Smooth muscle cell (in vitro differentiated cells): Measurements from ENCODE around the gene BCOR. TPM values are rescaled to one million over a fixed set of nuclear protein-coding genes. Genes with fewer than 3 reads are reported as not detected.

ENCODE experiments used
- DNase-seq: peaks from one replicate; lab custom pipeline; 2025; ENCODE audit not compliant: unreplicated experiment; lab: John Stamatoyannopoulos, UW
- H2AFZ ChIP-seq: fragments of 200-600 bp; sonication (generic); 2 replicates; pipeline ENCODE4 v1.6.0; 2016; ENCODE audit warnings: antibody characterized with exemption, low read depth, mild to moderate bottlenecking
- H3F3A ChIP-seq: fragments of 200-600 bp; sonication (generic); 2 replicates; pipeline ENCODE4 v1.6.0; 2017; ENCODE audit warnings: antibody characterized with exemption, low read depth
- H3K27ac ChIP-seq: fragments of 200-600 bp; sonication (generic); 2 replicates; pipeline ENCODE4 v1.5.1; 2016; ENCODE audit warnings: low read depth, mild to moderate bottlenecking
- H3K27me3 ChIP-seq: fragments of 200-600 bp; sonication (generic); 2 replicates; pipeline ENCODE4 v1.6.1; 2016; ENCODE audit warnings: low read depth, mild to moderate bottlenecking
- H3K36me3 ChIP-seq: fragments of 200-600 bp; sonication (generic); 2 replicates; pipeline ENCODE4 v1.5.1; 2016; ENCODE audit warnings: low read depth
- H3K4me1 ChIP-seq: fragments of 200-600 bp; sonication (generic); 2 replicates; pipeline ENCODE4 v1.5.1; 2016; ENCODE audit warnings: low read depth
- H3K4me2 ChIP-seq: fragments of 200-600 bp; sonication (generic); 2 replicates; pipeline ENCODE4 v1.6.0; 2016; ENCODE audit warnings: mild to moderate bottlenecking
- H3K4me3 ChIP-seq: fragments of 200-600 bp; sonication (generic); 2 replicates; pipeline ENCODE4 v1.5.1; 2016; ENCODE audit warnings: mild to moderate bottlenecking
- H3K79me2 ChIP-seq: fragments of 200-600 bp; sonication (generic); 2 replicates; pipeline ENCODE4 v1.6.0; 2016; ENCODE audit warnings: low read depth, mild to moderate bottlenecking
- H3K9ac ChIP-seq: fragments of 200-600 bp; sonication (generic); 2 replicates; pipeline ENCODE4 v1.6.0; 2016; ENCODE audit warnings: low read depth
- H3K9me3 ChIP-seq: fragments of 200-600 bp; sonication (generic); replicated peaks from 2 replicates; pipeline ENCODE4 v1.5.1; 2016; ENCODE audit warnings: low read depth
- H4K20me1 ChIP-seq: fragments of 200-600 bp; sonication (generic); 2 replicates; pipeline ENCODE4 v1.6.0; 2016; ENCODE audit warnings: low read depth
- WGBS: methylation state at CpG from one replicate; pipeline ENCODE4 v1.1.7; 2016; ENCODE audit warnings: low lambda C conversion rate; 5-methylcytosine and 5-hydroxymethylcytosine counted together
- polyA plus RNA-seq: library from polyadenylated mRNA; unstranded; fragments of >200 nt; fragmentation: Nextera tagmentation; extraction: Ambion mirVana; gene quantifications from 2 replicates; pipeline ENCODE4 v1.2.1, GENCODE V29; 2016
- total RNA-seq: library from RNA; depleted of rRNA; stranded (reverse); fragments of >200 nt; gene quantifications from 2 replicates; pipeline ENCODE4 v1.2.3, GENCODE V29; 2014
- TF ChIP-seq, protein P1 (sequence below): fragments of 200-600 bp; sonication (generic); IDR thresholded peaks from 2 replicates; pipeline ENCODE4 v1.5.1; 2017; ENCODE audit warnings: borderline replicate concordance, mild to moderate bottlenecking, antibody characterized with exemption; ENCODE audit not compliant: insufficient read depth, poor library complexity, severe bottlenecking

Gene BCOR
- total and polyA plus RNA-seq, 2 experiments from 2014 or later: 19.5 to 28.0 TPM

DNA sequence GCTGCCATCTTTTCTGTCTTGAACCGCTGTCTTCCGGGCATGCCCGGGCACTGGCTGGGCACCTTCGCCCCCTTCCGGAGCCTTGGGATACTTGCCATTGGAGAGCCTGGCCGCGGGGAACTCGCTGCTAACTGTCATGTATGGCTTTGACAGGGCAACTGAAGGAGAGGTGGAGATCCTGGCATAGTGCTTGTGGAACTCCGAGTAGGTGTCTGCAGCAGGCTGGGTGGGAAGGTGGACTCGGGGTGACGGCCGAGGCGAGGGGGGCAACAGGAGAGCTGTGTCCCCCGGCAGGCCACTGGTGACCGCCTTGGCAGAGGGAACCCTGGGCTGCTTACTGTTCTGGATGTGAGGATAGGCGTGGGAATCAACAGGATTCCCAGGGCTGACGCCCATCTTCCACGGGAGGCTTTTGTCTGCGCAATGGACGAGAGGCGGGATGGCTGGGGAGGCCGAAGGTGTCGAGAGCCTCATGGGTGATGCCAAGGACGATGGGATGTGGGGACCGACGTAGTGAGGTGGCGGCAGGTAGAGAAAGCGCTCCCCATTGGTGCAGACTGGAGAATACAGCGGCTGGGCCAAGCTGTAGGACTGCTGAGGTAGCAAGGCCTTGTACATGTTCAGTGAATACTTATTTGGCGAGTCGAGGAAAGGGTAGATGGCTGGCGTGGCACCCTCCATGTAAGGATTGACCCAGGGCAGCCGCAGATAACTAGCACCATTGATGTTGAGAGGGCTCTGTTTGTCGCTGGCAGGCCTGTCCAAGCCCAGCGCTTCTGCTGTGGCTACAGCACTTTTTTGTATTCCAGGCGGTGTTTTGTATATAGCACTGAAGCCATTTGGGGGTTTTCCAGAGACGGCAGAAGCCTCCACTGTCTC lies 23.4 kb downstream of the BCOR start:
- peaks cover 22% of the 10 kb centered on the region for H3K36me3 ChIP-seq
- H3K9me3 ChIP-seq: no peaks in the 10 kb centered on the region
- TF ChIP-seq, protein P1, sequence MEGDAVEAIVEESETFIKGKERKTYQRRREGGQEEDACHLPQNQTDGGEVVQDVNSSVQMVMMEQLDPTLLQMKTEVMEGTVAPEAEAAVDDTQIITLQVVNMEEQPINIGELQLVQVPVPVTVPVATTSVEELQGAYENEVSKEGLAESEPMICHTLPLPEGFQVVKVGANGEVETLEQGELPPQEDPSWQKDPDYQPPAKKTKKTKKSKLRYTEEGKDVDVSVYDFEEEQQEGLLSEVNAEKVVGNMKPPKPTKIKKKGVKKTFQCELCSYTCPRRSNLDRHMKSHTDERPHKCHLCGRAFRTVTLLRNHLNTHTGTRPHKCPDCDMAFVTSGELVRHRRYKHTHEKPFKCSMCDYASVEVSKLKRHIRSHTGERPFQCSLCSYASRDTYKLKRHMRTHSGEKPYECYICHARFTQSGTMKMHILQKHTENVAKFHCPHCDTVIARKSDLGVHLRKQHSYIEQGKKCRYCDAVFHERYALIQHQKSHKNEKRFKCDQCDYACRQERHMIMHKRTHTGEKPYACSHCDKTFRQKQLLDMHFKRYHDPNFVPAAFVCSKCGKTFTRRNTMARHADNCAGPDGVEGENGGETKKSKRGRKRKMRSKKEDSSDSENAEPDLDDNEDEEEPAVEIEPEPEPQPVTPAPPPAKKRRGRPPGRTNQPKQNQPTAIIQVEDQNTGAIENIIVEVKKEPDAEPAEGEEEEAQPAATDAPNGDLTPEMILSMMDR: no peak
- H2AFZ ChIP-seq: no peak overlapping the region
- H4K20me1 ChIP-seq: peaks cover 86% of the 10 kb centered on the region
- no peak overlapping the region for H3K4me2 ChIP-seq
- H3K27ac ChIP-seq: no peak overlapping the region
- DNase-seq: no peak
- no peak overlapping the region for H3K9ac ChIP-seq
- no peaks in the 10 kb centered on the region for H3F3A ChIP-seq
- 98% methylated on average over 37 of the region's 37 CpGs for WGBS
- H3K4me1 ChIP-seq: peaks cover 12% of the 10 kb centered on the region
- H3K4me3 ChIP-seq: no peak overlapping the region
- peaks cover 23% of the 10 kb centered on the region for H3K79me2 ChIP-seq
- H3K27me3 ChIP-seq: no peaks in the 10 kb centered on the region

DNA sequence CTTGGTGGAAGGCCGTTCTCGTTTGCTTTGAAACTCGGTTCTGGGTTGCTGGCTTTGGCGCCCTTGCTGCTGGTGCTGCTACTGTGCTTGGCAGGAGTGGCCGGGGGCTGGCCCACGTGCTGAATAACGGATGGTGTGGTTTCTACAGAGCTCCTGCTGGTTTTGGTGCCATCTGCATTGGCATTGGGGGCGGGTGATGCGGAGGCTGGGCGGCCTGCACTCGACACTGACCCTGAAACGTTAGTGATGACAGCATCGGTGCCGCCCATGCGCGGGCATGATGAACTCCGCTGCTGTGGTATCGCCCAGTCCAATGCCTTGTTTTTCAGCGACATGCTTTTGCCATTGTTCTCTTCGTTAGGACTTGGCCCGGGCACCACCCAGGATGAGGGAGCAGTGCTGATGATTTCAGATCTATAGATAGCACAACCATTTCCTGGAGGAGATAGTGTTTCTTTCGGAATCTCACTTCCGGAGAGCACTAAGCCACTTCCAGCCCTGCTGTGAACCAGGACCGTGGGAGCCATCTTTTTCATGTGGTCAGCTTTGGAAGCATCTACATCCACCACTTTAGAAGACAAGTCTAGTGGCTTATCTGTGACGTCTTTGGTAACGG lies 24.2 kb downstream of the BCOR start:
- peaks cover 7% of the 10 kb centered on the region for H3K4me1 ChIP-seq
- peaks cover 20% of the 10 kb centered on the region for H3K79me2 ChIP-seq
- H3K4me2 ChIP-seq: no peak overlapping the region
- H3K4me3 ChIP-seq: no peak overlapping the region
- H3F3A ChIP-seq: no peaks in the 10 kb centered on the region
- no peak overlapping the region for H3K9ac ChIP-seq
- WGBS: 93% methylated on average over 26 of the region's 26 CpGs
- no peaks in the 10 kb centered on the region for H3K27me3 ChIP-seq
- TF ChIP-seq, protein P1: no peak
- peaks cover 86% of the 10 kb centered on the region for H4K20me1 ChIP-seq
- DNase-seq: no peak
- H3K36me3 ChIP-seq: peaks cover 22% of the 10 kb centered on the region
- H2AFZ ChIP-seq: no peak overlapping the region
- no peaks in the 10 kb centered on the region for H3K9me3 ChIP-seq
- H3K27ac ChIP-seq: no peak overlapping the region

DNA sequence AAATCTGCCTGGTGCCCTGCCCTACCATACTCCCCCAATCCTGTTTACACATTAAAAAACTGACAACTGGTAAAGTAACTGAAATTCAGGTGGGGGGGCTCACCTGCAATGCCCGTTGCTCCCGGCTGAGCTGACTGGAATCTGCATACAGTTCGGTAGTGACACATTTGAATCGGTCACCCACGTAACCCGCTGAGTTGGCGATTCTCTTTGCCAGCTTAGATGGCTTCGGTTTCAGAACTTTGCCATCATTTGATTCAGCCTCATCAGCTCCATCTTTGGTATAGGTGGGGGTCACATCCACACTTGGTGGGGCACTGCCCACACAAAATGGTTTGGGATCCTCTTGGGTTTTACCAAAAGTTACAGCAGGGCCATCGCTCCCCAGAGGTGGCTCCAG lies 25.5 kb downstream of the BCOR start:
- Histone ChIP-seq H3K27me3 (no peaks in the 10 kb centered on the region), H3K9ac (no peak overlapping the region), H4K20me1 (peaks cover 86% of the 10 kb centered on the region), H3K9me3 (no peaks in the 10 kb centered on the region), H3K27ac (no peak overlapping the region), H3K4me3 (no peak overlapping the region), H3K4me2 (no peak overlapping the region), H3F3A (no peaks in the 10 kb centered on the region), H3K79me2 (peaks cover 20% of the 10 kb centered on the region), H3K36me3 (peaks cover 22% of the 10 kb centered on the region), H2AFZ (no peak overlapping the region), H3K4me1 (peaks cover under 1% of the 10 kb centered on the region)
- no peak for DNase-seq
- 98% methylated on average over 9 of the region's 9 CpGs for WGBS
- TF ChIP-seq, protein P1: no peak

DNA sequence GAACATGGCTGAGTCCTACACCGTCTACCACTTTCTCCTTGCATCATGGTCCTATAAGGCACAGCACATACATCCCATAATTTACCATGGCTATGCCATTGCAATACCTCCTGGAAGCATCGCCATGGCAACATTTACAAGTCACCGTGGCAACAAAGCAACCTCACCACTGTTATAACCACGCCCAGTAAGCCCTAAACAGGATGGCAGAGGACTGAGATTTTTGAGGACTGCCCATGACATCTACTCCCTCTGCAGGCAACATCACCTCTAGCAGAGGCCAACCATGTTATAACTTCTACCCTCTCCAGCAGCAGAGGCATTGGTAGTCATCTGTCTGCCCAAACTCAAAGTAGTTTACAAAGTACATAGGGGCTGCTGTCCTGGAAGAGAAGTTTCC lies 29.7 kb downstream of the BCOR start:
- Histone ChIP-seq H3K4me3 (no peak overlapping the region), H2AFZ (no peak overlapping the region), H3K27ac (no peak overlapping the region), H4K20me1 (peaks cover 96% of the 10 kb centered on the region), H3K9me3 (no peaks in the 10 kb centered on the region), H3K4me1 (no peaks in the 10 kb centered on the region), H3K27me3 (no peaks in the 10 kb centered on the region), H3K79me2 (peaks cover 20% of the 10 kb centered on the region), H3F3A (no peaks in the 10 kb centered on the region), H3K4me2 (no peak overlapping the region), H3K36me3 (peaks cover 21% of the 10 kb centered on the region), H3K9ac (no peak overlapping the region)
- TF ChIP-seq, protein P1: no peak
- WGBS: 96% methylated on average over 4 of the region's 4 CpGs
- no peak for DNase-seq
